ENCODE measurements around the gene CALB2.

DNA sequence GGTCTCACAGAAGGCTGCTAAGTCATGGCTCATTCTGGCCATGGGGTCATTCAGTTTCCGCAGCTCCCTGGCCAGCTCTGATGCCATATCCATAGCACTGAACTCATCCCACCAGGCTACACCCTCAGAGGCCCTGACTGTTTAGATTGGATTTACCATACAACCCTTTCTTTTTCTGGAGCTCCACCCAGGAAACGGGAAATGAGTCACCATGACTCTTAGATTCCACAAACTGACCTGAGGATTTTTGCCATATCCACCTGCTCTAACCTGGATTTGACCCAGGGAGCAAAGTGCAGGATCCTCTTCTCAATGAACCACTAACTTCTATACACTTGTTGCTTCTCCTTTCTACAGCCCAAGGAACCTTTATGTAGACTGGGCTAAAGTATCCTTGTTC, 20.3 kb upstream of the CALB2 start:
- TF ChIP-seq POLR2AphosphoS5 (IDR thresholded peaks at IDR 0.05; ENCODE audit: borderline replicate concordance, low read depth, low read length), result no peak
- TF ChIP-seq EZH2 (IDR thresholded peaks at IDR 0.05), result no peak
- no peak for TF ChIP-seq FOXP2 (optimal IDR thresholded peaks at IDR 0.05; ENCODE audit: control extremely low read depth, extremely low read length, insufficient read depth)
